Neural progenitor cell (in vitro differentiated cells): Measurements from ENCODE around the gene DENND4C. TPM values are rescaled to one million over a fixed set of nuclear protein-coding genes. Genes with fewer than 3 reads are reported as not detected.

Experiments used
- DNase-seq: peaks from one replicate; pipeline ENCODE4 v3.0.0-alpha.2; 2016; ENCODE audit warnings: low spot score
- H2AFZ ChIP-seq: fragments of 200-600 bp; sonication (generic); replicated peaks from 2 replicates; pipeline ENCODE4 v1.6.1; 2016; ENCODE audit warnings: antibody characterized with exemption
- H3F3A ChIP-seq: fragments of 200-600 bp; sonication (generic); 2 replicates; pipeline ENCODE4 v1.6.1; 2016; ENCODE audit warnings: antibody characterized with exemption, low read depth
- H3K27ac ChIP-seq: fragments of 200-600 bp; sonication (generic); 2 replicates; pipeline ENCODE4 v1.5.1; 2016; ENCODE audit warnings: mild to moderate bottlenecking
- H3K27me3 ChIP-seq: fragments of 200-600 bp; sonication (generic); 2 replicates; pipeline ENCODE4 v1.6.1; 2016; ENCODE audit warnings: mild to moderate bottlenecking, moderate library complexity
- H3K36me3 ChIP-seq: fragments of 200-600 bp; sonication (generic); 2 replicates; pipeline ENCODE4 v1.5.1; 2016
- H3K4me1 ChIP-seq: fragments of 200-600 bp; sonication (generic); 2 replicates; pipeline ENCODE4 v1.6.1; 2016; ENCODE audit warnings: mixed run types
- H3K4me2 ChIP-seq: fragments of 200-600 bp; sonication (generic); 2 replicates; pipeline ENCODE4 v1.6.1; 2016
- H3K4me3 ChIP-seq: fragments of 200-600 bp; sonication (generic); 2 replicates; pipeline ENCODE4 v1.5.1; 2016
- H3K79me2 ChIP-seq: fragments of 200-600 bp; sonication (generic); 2 replicates; pipeline ENCODE4 v1.6.1; 2016; ENCODE audit warnings: low read depth
- H3K9ac ChIP-seq: fragments of 200-600 bp; sonication (generic); 2 replicates; pipeline ENCODE4 v1.6.1; 2016
- H3K9me3 ChIP-seq: fragments of 200-600 bp; sonication (generic); 2 replicates; pipeline ENCODE4 v1.5.1; 2016; ENCODE audit warnings: low read depth
- H4K20me1 ChIP-seq: fragments of 200-600 bp; sonication (generic); 2 replicates; pipeline ENCODE4 v1.6.1; 2016; ENCODE audit warnings: low read depth
- H3K27ac Mint-ChIP-seq: 3 replicates; pipeline ENCODE4 v1.8.0; 2021; ENCODE audit warnings: mixed read lengths
- H3K27me3 Mint-ChIP-seq: 2 replicates; pipeline ENCODE4 v1.8.0; 2022; ENCODE audit warnings: low read depth, mild to moderate bottlenecking, inconsistent platforms, moderate library complexity, mixed read lengths; ENCODE audit not compliant: insufficient read depth
- H3K36me3 Mint-ChIP-seq: 3 replicates; pipeline ENCODE4 v1.8.0; 2021; ENCODE audit warnings: mixed read lengths
- H3K4me1 Mint-ChIP-seq: 3 replicates; pipeline ENCODE4 v1.8.0; 2021; ENCODE audit warnings: mixed read lengths
- H3K4me3 Mint-ChIP-seq: 3 replicates; pipeline ENCODE4 v1.8.0; 2021; ENCODE audit warnings: mild to moderate bottlenecking, moderate library complexity, mixed read lengths
- H3K9me3 Mint-ChIP-seq: 3 replicates; pipeline ENCODE4 v1.8.0; 2020; ENCODE audit warnings: mixed read lengths
- CTCF ChIP-seq: fragments of 200-600 bp; sonication (generic); IDR thresholded peaks from 2 replicates; pipeline ENCODE4 v1.5.1; 2017; ENCODE audit warnings: antibody characterized with exemption, mild to moderate bottlenecking
- EZH2 ChIP-seq: fragments of 200-600 bp; sonication (generic); IDR thresholded peaks from 2 replicates; pipeline ENCODE4 v1.6.1; 2017; ENCODE audit warnings: antibody characterized with exemption, mild to moderate bottlenecking, moderate library complexity
- EZH2phosphoT487 ChIP-seq: fragments of 200-600 bp; sonication (generic); IDR thresholded peaks from 2 replicates; pipeline ENCODE4 v1.6.1; 2017; ENCODE audit warnings: antibody characterized with exemption
- total RNA-seq: library from RNA; depleted of rRNA; stranded (reverse); fragments of >200 nt; gene quantifications from 2 replicates; pipeline ENCODE4 v1.2.3, GENCODE V29; 2015; ENCODE audit warnings: low replicate concordance

The DENND4C gene
- total RNA-seq, 1 donor from 2014 or later, result 73.4 TPM

- H3K4me1 Mint-ChIP-seq, result peaks cover 10% of the 10 kb centered on the region
- Histone ChIP-seq H3K9me3 (no peaks in the 10 kb centered on the region), H3K4me3 (no peak overlapping the region), H3K79me2 (peaks cover 74% of the 10 kb centered on the region), H3K4me1 (peaks cover 17% of the 10 kb centered on the region), H3K9ac (no peak overlapping the region), H3K27ac (no peak overlapping the region), H3K27me3 (no peaks in the 10 kb centered on the region), H3F3A (peaks cover 30% of the 10 kb centered on the region), H4K20me1 (peaks cover 39% of the 10 kb centered on the region), H3K36me3 (no peaks in the 10 kb centered on the region), H2AFZ (no peak overlapping the region), H3K4me2 (peak overlapping the region; percentile 97)
- no peak overlapping the region for H3K27ac Mint-ChIP-seq
- H3K9me3 Mint-ChIP-seq, result no peaks in the 10 kb centered on the region
- H3K36me3 Mint-ChIP-seq, result peaks cover 7% of the 10 kb centered on the region
- H3K4me3 Mint-ChIP-seq, result no peak overlapping the region
- peaks cover 2% of the 10 kb centered on the region for H3K27me3 Mint-ChIP-seq
- no peak for TF ChIP-seq CTCF
- no peak for TF ChIP-seq EZH2
- no peak for TF ChIP-seq EZH2phosphoT487
- DNase-seq, result no peak
Measured at GRCh38 chr9:19233344-19233743, 2.9 kb downstream of the DENND4C start.

GRCh38 chr9:19239955-19240354 lies 9.5 kb downstream of the DENND4C start:
- TF ChIP-seq EZH2phosphoT487 (no peak), CTCF (no peak), EZH2 (no peak)
- no peaks in the 10 kb centered on the region for H3K36me3 ChIP-seq
- DNase-seq, result no peak
- H4K20me1 ChIP-seq, result peaks cover 23% of the 10 kb centered on the region
- H3K27me3 ChIP-seq, result no peaks in the 10 kb centered on the region
- no peaks in the 10 kb centered on the region for H3K4me1 Mint-ChIP-seq
- H3F3A ChIP-seq, result no peaks in the 10 kb centered on the region
- H3K9me3 ChIP-seq, result no peaks in the 10 kb centered on the region
- H3K9ac ChIP-seq, result no peak overlapping the region
- no peak overlapping the region for H2AFZ ChIP-seq
- H3K27me3 Mint-ChIP-seq, result no peaks in the 10 kb centered on the region
- no peak overlapping the region for H3K27ac Mint-ChIP-seq
- H3K79me2 ChIP-seq, result peaks cover 97% of the 10 kb centered on the region
- no peaks in the 10 kb centered on the region for H3K4me1 ChIP-seq
- H3K4me3 Mint-ChIP-seq, result no peak overlapping the region
- no peak overlapping the region for H3K27ac ChIP-seq
- H3K4me2 ChIP-seq, result no peak overlapping the region
- H3K4me3 ChIP-seq, result no peak overlapping the region
- H3K9me3 Mint-ChIP-seq, result peaks cover 4% of the 10 kb centered on the region
- H3K36me3 Mint-ChIP-seq, result peaks cover 26% of the 10 kb centered on the region

- Mint-ChIP-seq H3K27me3 (no peaks in the 10 kb centered on the region), H3K4me1 (no peaks in the 10 kb centered on the region), H3K27ac (no peak overlapping the region), H3K36me3 (peaks cover 25% of the 10 kb centered on the region), H3K4me3 (no peak overlapping the region), H3K9me3 (peaks cover 4% of the 10 kb centered on the region)
- H3K27ac ChIP-seq, result no peak overlapping the region
- no peaks in the 10 kb centered on the region for H3F3A ChIP-seq
- DNase-seq, result no peak
- H3K36me3 ChIP-seq, result no peaks in the 10 kb centered on the region
- H3K9me3 ChIP-seq, result no peaks in the 10 kb centered on the region
- no peak overlapping the region for H3K9ac ChIP-seq
- H3K4me2 ChIP-seq, result no peak overlapping the region
- TF ChIP-seq EZH2 (no peak), EZH2phosphoT487 (no peak), CTCF (no peak)
- H4K20me1 ChIP-seq, result peaks cover 14% of the 10 kb centered on the region
- H3K79me2 ChIP-seq, result peaks cover 97% of the 10 kb centered on the region
- no peak overlapping the region for H2AFZ ChIP-seq
- no peak overlapping the region for H3K4me3 ChIP-seq
- H3K27me3 ChIP-seq, result no peaks in the 10 kb centered on the region
- no peaks in the 10 kb centered on the region for H3K4me1 ChIP-seq
Measured at GRCh38 chr9:19241728-19242127, 11.2 kb downstream of the DENND4C start.
